Measurements from ENCODE around the gene ACAD9. TPM values are rescaled to one million over a fixed set of nuclear protein-coding genes. Genes with fewer than 3 reads are reported as not detected.

ACAD9 gene
- polyA plus RNA-seq, 1 of the 3 experiments (the other 2 are of a cell fraction), result 41.9 TPM

- Histone ChIP-seq H3K27ac (ENCODE audit: low read depth in 2 of 2, low read length in 1 of 2) (no peak overlapping the region), H3K36me3 (replicated peaks in 1 of 2; ENCODE audit: control insufficient read depth in 1 of 2, insufficient read depth in 2 of 2, low read length in 1 of 2) (peaks cover 28 to 44% of the 10 kb centered on the region in 2 experiments), H3F3A (replicated peaks; ENCODE audit: insufficient read depth) (no peaks in the 10 kb centered on the region), H3K4me2 (no peak overlapping the region), H3K4me3 (ENCODE audit: low read depth in 2 of 2, low read length in 1 of 2) (no peak overlapping the region), H3K79me2 (ENCODE audit: insufficient read depth) (no peaks in the 10 kb centered on the region), H3K27me3 (ENCODE audit: insufficient read depth) (no peaks in the 10 kb centered on the region), H3K4me1 (ENCODE audit: control insufficient read depth in 1 of 2, insufficient read depth in 2 of 2, low read depth in 1 of 2, low read length in 1 of 2) (no peaks in the 10 kb centered on the region), H3K9me3 (peaks cover 3% of the 10 kb centered on the region; the same call in 1 of the 2 replicates), H4K20me1 (ENCODE audit: insufficient read depth) (no peaks in the 10 kb centered on the region), H3K9me2 (no peaks in the 10 kb centered on the region), H3K9ac (no peak overlapping the region), H2AFZ (ENCODE audit: low read depth) (no peak overlapping the region)
- ChIA-PET CTCF (interaction anchor here (0.7 to 1.0 kb wide), 4 partner anchors 11 to 76 kb away, joined by 3 read pairs; no protein-coding TSS in a partner anchor), POLR2A (no interaction called here)
- no peak for DNase-seq
- no peak for TF ChIP-seq RXRA (IDR thresholded peaks at IDR 0.05; ENCODE audit: borderline replicate concordance, low read depth)
- TF ChIP-seq RAD21 (IDR thresholded peaks at IDR 0.05; ENCODE audit: low read length), result no peak
- TF ChIP-seq RCOR1 (IDR thresholded peaks at IDR 0.05; ENCODE audit: low read length), result no peak
- TF ChIP-seq FOSL2 (IDR thresholded peaks at IDR 0.05; ENCODE audit: borderline replicate concordance, low read depth), result no peak
- no peak for TF ChIP-seq MAX (IDR thresholded peaks at IDR 0.05; ENCODE audit: low read depth)
- TF ChIP-seq POLR2AphosphoS5 (IDR thresholded peaks at IDR 0.05; ENCODE audit: low read depth, low read length), result no peak
- TF ChIP-seq CHD2 (IDR thresholded peaks at IDR 0.05; ENCODE audit: low read length, partially characterized antibody), result no peak
- WGBS (ENCODE audit: low lambda C conversion rate), result 95% methylated on average over 2 of the region's 2 CpGs
These were observed 37.9 kb downstream of the ACAD9 start for GRCh38 chr3:128917291-128917690.

DNA sequence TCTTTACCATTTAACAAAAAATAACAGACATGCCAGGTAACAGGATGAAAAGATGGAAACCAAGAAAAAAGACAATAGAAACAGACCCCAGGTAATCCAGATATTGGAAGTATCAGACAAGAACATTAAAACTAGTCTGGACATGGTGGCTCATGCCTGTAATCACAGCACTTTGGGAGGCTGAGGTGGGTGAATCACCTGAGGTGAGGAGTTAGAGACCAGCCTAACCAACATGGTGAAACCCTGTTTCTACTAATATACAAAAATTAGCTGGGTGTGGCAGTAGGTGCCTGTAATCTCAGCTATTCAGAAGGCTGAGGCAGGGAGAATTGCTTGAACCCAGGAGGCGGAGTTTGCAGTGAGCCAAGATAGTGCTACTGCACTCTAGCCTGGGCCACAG, 40.6 kb downstream of the ACAD9 start:
- no peaks in the 10 kb centered on the region for H3F3A ChIP-seq (replicated peaks; ENCODE audit: insufficient read depth)
- TF ChIP-seq MEF2A (IDR thresholded peaks at IDR 0.05; ENCODE audit: borderline replicate concordance, low read depth) (no peak), YY1 (IDR thresholded peaks at IDR 0.05; ENCODE audit: low read depth) (no peak), MXI1 (IDR thresholded peaks at IDR 0.05; ENCODE audit: low read depth, low read length) (no peak), EZH2phosphoT487 (IDR thresholded peaks at IDR 0.05; ENCODE audit: borderline replicate concordance, low read depth) (no peak), CTCF (IDR thresholded peaks at IDR 0.05) (no peak), ELF1 (IDR thresholded peaks at IDR 0.05) (no peak), FOXJ3 (CRISPR knock-in tag; IDR thresholded peaks at IDR 0.05) (no peak), RXRA (IDR thresholded peaks at IDR 0.05; ENCODE audit: borderline replicate concordance, low read depth) (no peak), RFX5 (IDR thresholded peaks at IDR 0.05; ENCODE audit: low read length) (no peak), SMC3 (IDR thresholded peaks at IDR 0.05; ENCODE audit: low read depth, low read length) (no peak), USF1 (IDR thresholded peaks at IDR 0.05; ENCODE audit: borderline replicate concordance, low read depth) (no peak), TAF1 (IDR thresholded peaks at IDR 0.05; ENCODE audit: borderline replicate concordance, low read depth, low read length) (no peak)
- TF ChIP-seq, protein P1, sequence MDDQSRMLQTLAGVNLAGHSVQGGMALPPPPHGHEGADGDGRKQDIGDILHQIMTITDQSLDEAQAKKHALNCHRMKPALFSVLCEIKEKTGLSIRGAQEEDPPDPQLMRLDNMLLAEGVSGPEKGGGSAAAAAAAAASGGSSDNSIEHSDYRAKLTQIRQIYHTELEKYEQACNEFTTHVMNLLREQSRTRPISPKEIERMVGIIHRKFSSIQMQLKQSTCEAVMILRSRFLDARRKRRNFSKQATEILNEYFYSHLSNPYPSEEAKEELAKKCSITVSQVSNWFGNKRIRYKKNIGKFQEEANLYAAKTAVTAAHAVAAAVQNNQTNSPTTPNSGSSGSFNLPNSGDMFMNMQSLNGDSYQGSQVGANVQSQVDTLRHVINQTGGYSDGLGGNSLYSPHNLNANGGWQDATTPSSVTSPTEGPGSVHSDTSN (IDR thresholded peaks at IDR 0.05), result no peak
- TF ChIP-seq, protein P2, sequence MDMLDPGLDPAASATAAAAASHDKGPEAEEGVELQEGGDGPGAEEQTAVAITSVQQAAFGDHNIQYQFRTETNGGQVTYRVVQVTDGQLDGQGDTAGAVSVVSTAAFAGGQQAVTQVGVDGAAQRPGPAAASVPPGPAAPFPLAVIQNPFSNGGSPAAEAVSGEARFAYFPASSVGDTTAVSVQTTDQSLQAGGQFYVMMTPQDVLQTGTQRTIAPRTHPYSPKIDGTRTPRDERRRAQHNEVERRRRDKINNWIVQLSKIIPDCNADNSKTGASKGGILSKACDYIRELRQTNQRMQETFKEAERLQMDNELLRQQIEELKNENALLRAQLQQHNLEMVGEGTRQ (IDR thresholded peaks at IDR 0.05; ENCODE audit: borderline replicate concordance, low read depth, low read length), result no peak
- H3K9me3 ChIP-seq, result peaks cover 5% of the 10 kb centered on the region; the same call in 1 of the 2 replicates
- H4K20me1 ChIP-seq (ENCODE audit: insufficient read depth), result no peaks in the 10 kb centered on the region
- no peak overlapping the region for H3K4me3 ChIP-seq (ENCODE audit: low read depth in 2 of 2, low read length in 1 of 2)
- no peaks in the 10 kb centered on the region for H3K27me3 ChIP-seq (ENCODE audit: insufficient read depth)
- H3K4me2 ChIP-seq, result no peak overlapping the region
- H3K27ac ChIP-seq (ENCODE audit: low read depth in 2 of 2, low read length in 1 of 2), result no peak overlapping the region
- DNase-seq, result no peak
- H3K9ac ChIP-seq, result no peak overlapping the region
- no peaks in the 10 kb centered on the region for H3K79me2 ChIP-seq (ENCODE audit: insufficient read depth)
- no peak overlapping the region for H2AFZ ChIP-seq (ENCODE audit: low read depth)
- 95% methylated on average over 1 of the region's 1 CpG for WGBS (ENCODE audit: low lambda C conversion rate)
- no peaks in the 10 kb centered on the region for H3K9me2 ChIP-seq
- POLR2A ChIA-PET, result no interaction called here
- CTCF ChIA-PET, result interaction anchor here (0.9 to 1.2 kb wide), 2 partner anchors 74 to 302 kb away, joined by 3 read pairs; no protein-coding TSS in a partner anchor
- peaks cover 18 to 21% of the 10 kb centered on the region in 2 experiments for H3K36me3 ChIP-seq (replicated peaks in 1 of 2; ENCODE audit: control insufficient read depth in 1 of 2, insufficient read depth in 2 of 2, low read length in 1 of 2)
- no peaks in the 10 kb centered on the region for H3K4me1 ChIP-seq (ENCODE audit: control insufficient read depth in 1 of 2, insufficient read depth in 2 of 2, low read depth in 1 of 2, low read length in 1 of 2)

All from SK-N-SH (cell line).